Measurements from ENCODE around the gene RPS13. TPM values are rescaled to one million over a fixed set of nuclear protein-coding genes. Genes with fewer than 3 reads are reported as not detected.
A peak's percentile ranks its signal among the peaks of the same experiment; 100 is the strongest.
"Not testable (repeated sequence)": the region's sequence is repeated elsewhere in the genome, so short reads cannot be mapped to it uniquely, and the experiment has no call there.

RPS13 gene
- total RNA-seq: 1,000 to 10,000 TPM; 1,456 to 2,516 (median 2,026) TPM

DNA sequence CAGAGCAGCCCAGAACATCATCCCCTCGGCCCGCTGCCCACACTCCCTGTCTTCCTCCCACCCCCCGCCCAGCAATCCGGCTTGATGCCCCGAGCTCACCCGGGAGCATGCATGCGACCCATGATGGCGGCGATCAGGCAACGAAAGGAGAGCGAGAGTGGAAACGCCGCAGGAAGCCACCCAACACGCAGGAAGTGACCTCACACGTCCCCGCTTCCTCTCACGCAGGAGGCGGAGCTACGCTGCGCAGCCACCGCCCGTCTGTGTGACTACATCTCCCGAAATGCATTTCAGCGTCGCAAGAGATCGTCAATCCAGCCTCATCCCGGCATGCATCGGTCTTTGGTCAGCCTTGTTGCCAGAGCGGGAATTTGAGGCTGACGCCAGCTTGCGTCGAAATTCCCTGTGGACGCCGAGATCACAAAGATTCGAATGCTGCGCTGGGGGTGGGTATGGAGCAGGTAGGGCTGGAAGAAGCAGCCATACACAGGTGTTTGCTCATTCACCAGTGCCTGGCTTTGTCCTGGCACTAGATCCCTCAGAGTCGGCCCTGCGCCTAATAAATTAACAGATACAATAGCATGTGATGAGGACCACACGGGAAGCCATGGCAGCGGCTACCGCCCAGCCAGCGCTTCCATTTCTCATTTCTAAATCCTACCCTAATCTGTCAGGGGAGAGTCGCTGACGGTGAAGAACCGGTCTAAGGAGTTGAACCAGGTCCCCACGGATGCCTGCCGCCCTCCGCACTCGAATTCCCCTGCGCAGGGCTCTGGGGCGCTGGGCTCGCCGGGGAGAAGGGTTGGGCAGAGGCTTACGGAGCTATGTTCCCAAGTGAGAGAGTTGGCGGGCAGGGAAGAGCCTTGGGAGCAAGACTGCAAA, at the start of gene RPS13:
Gene RPS13 (minus strand): TSS at position 148 of the 882 bp plus-strand sequence. CDS start 26 bp downstream, at position 122.
- H3K36me3 ChIP-seq: peaks cover 30% of the 10 kb centered on the region
- under 1% methylated on average over 40 of the region's 55 CpGs for WGBS

DNA sequence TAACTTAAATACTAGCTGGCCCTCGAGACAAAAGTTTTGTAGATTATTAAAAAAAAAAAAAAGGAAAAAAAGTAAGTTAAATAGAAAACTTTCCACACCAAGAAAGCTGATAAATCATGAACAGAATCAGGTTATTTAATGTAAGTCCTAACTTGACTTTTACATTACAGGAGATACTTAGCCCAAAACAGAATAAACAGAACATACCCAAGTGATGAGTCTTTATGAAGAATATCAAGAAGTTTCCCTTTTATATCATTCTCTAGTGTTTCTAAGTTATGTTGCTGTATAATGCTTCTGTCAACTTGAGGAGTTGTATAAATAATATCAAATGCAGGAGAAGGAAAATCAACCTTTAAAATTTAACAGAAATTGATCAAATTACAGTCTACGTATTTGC, 44.5 kb upstream of the RPS13 start:
- no peak overlapping the region for H3K4me3 ChIP-seq
- peaks cover 33% of the 10 kb centered on the region for H3K36me3 ChIP-seq
- WGBS: 96% methylated on average over 2 of the region's 2 CpGs
- H3K4me1 ChIP-seq: no peaks in the 10 kb centered on the region
- H3K27ac ChIP-seq: no peak overlapping the region
- no peaks in the 10 kb centered on the region for H3K9me3 ChIP-seq
- TF ChIP-seq POLR2A (IDR thresholded peaks at IDR 0.05): no peak
- no peaks in the 10 kb centered on the region for H3K27me3 ChIP-seq
- no peak for DNase-seq (ENCODE audit: low spot score in 2 of 2)

More for the DNA sequence above, at the start of gene RPS13:
- Histone ChIP-seq H3K27me3 (no peaks in the 10 kb centered on the region), H3K4me1 (peaks cover 27% of the 10 kb centered on the region), H3K9me3 (no peaks in the 10 kb centered on the region), H3K27ac (peak within 1 kb of the TSS; percentile 94), H3K4me3 (peak within 1 kb of the TSS; percentile 79)
- TF ChIP-seq POLR2A (IDR thresholded peaks at IDR 0.05) (peak; percentile 75 to 87), EP300 (IDR thresholded peaks at IDR 0.05) (no peak), POLR2AphosphoS5 (IDR thresholded peaks at IDR 0.05) (peak; percentile 80 to 88 (median 86))
- TF ChIP-seq, protein P1, sequence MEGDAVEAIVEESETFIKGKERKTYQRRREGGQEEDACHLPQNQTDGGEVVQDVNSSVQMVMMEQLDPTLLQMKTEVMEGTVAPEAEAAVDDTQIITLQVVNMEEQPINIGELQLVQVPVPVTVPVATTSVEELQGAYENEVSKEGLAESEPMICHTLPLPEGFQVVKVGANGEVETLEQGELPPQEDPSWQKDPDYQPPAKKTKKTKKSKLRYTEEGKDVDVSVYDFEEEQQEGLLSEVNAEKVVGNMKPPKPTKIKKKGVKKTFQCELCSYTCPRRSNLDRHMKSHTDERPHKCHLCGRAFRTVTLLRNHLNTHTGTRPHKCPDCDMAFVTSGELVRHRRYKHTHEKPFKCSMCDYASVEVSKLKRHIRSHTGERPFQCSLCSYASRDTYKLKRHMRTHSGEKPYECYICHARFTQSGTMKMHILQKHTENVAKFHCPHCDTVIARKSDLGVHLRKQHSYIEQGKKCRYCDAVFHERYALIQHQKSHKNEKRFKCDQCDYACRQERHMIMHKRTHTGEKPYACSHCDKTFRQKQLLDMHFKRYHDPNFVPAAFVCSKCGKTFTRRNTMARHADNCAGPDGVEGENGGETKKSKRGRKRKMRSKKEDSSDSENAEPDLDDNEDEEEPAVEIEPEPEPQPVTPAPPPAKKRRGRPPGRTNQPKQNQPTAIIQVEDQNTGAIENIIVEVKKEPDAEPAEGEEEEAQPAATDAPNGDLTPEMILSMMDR (IDR thresholded peaks at IDR 0.05): no peak
- DNase-seq (ENCODE audit: low spot score in 2 of 2): peak; percentile 98

GRCh38 chr11:17117262-17117661, 39.8 kb upstream of the RPS13 start:
- Histone ChIP-seq H3K27me3 (no peaks in the 10 kb centered on the region), H3K27ac (no peak overlapping the region), H3K36me3 (peaks cover 57% of the 10 kb centered on the region), H3K4me1 (no peaks in the 10 kb centered on the region), H3K4me3 (no peak overlapping the region), H3K9me3 (no peaks in the 10 kb centered on the region)
- DNase-seq (ENCODE audit: low spot score in 2 of 2): no peak
- WGBS: 95% methylated on average over 4 of the region's 4 CpGs
- TF ChIP-seq, protein P1 (IDR thresholded peaks at IDR 0.05): no peak
- TF ChIP-seq POLR2AphosphoS5 (IDR thresholded peaks at IDR 0.05): no peak
- no peak for TF ChIP-seq EP300 (IDR thresholded peaks at IDR 0.05)
- no peak for TF ChIP-seq POLR2A (IDR thresholded peaks at IDR 0.05)

DNA sequence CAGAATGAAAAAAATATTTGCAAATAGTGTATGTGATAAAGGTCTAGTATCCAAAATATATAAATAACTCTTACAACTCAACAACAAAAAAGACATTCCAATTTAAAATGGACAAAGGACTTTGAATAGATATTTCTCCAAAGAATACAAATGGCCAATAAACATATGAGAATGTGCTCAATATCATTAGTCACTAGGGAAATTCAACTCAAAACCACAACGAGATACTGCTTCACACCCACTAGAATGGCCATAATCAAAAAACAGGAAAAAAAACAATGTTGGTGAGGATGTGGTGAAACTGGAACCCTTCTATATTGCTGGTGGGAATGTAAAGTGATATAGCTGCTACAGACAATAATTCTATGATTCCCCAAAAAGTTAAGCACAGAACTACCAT, 38.6 kb upstream of the RPS13 start:
- no peak for TF ChIP-seq POLR2A (IDR thresholded peaks at IDR 0.05)
- TF ChIP-seq POLR2AphosphoS5 (IDR thresholded peaks at IDR 0.05): no peak
- no peak for TF ChIP-seq EP300 (IDR thresholded peaks at IDR 0.05)
- TF ChIP-seq, protein P1 (IDR thresholded peaks at IDR 0.05): no peak
- no peaks in the 10 kb centered on the region for H3K4me1 ChIP-seq
- no peaks in the 10 kb centered on the region for H3K27me3 ChIP-seq
- H3K4me3 ChIP-seq: no peak overlapping the region
- DNase-seq (ENCODE audit: low spot score in 2 of 2): no peak
- peaks cover 62% of the 10 kb centered on the region for H3K36me3 ChIP-seq
- H3K27ac ChIP-seq: no peak overlapping the region
- H3K9me3 ChIP-seq: no peaks in the 10 kb centered on the region
- WGBS: 68% methylated on average over 1 of the region's 1 CpG

DNA sequence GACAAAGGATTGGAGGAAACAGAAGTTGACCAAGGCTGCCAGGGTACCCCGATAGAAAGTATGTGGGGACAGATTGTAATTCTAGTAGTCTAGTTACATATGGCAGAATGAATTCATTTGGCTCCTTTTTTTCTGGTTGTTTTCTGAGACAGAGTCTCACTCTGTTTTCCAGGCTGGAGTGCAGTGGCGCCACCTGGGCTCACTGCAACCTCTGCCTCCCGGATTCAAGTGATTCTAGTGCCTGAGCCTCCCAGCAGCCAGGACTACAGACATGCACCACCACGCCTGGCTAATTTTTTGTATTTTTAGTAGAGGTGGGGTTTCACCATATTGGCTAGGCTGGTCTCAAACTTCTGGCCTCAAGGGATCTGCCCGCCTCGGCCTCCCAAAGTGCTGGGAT, 30.3 kb upstream of the RPS13 start:
- 82% methylated on average over 6 of the region's 6 CpGs for WGBS
- not testable (repeated sequence) for H3K4me1 ChIP-seq; H3K27ac ChIP-seq; DNase-seq (ENCODE audit: low spot score in 2 of 2); H3K9me3 ChIP-seq; H3K27me3 ChIP-seq; H3K4me3 ChIP-seq
- peaks cover 94% of the 10 kb centered on the region for H3K36me3 ChIP-seq

GRCh38 chr11:17105404-17106040, 28.1 kb upstream of the RPS13 start:
- H3K27me3 ChIP-seq; H3K4me3 ChIP-seq; H3K9me3 ChIP-seq; H3K4me1 ChIP-seq; DNase-seq (ENCODE audit: low spot score in 2 of 2); H3K27ac ChIP-seq: not testable (repeated sequence)
- peaks cover 91% of the 10 kb centered on the region for H3K36me3 ChIP-seq
- WGBS: 92% methylated on average over 9 of the region's 9 CpGs

Data from suprapubic skin (tissue), 4 donors.